OCI-LY3 (cell line): ENCODE data around the gene TMPRSS13.
A peak's percentile ranks its signal among the peaks of the same experiment; 100 is the strongest.

Source experiments
- H2AFZ ChIP-seq: fragments of 200-600, 300-600 bp; shearing (Covaris generic); 2 replicates; pipeline ENCODE4 v1.6.0; 2014; ENCODE audit warnings: antibody characterized with exemption, low read depth, low read length
- H3K27ac ChIP-seq: fragments of 200-600, 300-600 bp; sonication (generic); 2 replicates; pipeline ENCODE4 v1.5.1; 2014; ENCODE audit warnings: mild to moderate bottlenecking, low read length, moderate library complexity, mixed read lengths
- H3K27me3 ChIP-seq: fragments of 200-600, 300-600 bp; sonication (generic); 2 replicates; pipeline ENCODE4 v1.6.1; 2014; ENCODE audit warnings: low read depth, low read length, mixed read lengths
- H3K36me3 ChIP-seq: fragments of 200-600, 300-600 bp; sonication (generic); replicated peaks from 2 replicates; pipeline ENCODE3; 2014; ENCODE audit warnings: low read depth, low read length, mixed read lengths
- H3K4me1 ChIP-seq: fragments of 300-600, 200-600 bp; sonication (generic); 2 replicates; pipeline ENCODE4 v1.6.1; 2014; ENCODE audit warnings: low read length, mixed read lengths
- H3K4me2 ChIP-seq: fragments of 200-600, 300-600 bp; sonication (generic); 2 replicates; pipeline ENCODE4 v1.6.1; 2014; ENCODE audit warnings: low read length, mixed read lengths
- H3K4me3 ChIP-seq: fragments of 300-600, 200-600 bp; sonication (generic); 2 replicates; pipeline ENCODE4 v1.5.1; 2014; ENCODE audit warnings: antibody characterized with exemption, mild to moderate bottlenecking, low read length, moderate library complexity
- H3K79me2 ChIP-seq: fragments of 300-600, 200-600 bp; shearing (Covaris generic); 2 replicates; pipeline ENCODE4 v1.6.1; 2014; ENCODE audit warnings: mild to moderate bottlenecking, low read length, mixed read lengths
- H3K9ac ChIP-seq: fragments of 300-600, 200-600 bp; shearing (Covaris generic); 2 replicates; pipeline ENCODE4 v1.6.0; 2014; ENCODE audit warnings: mild to moderate bottlenecking, low read length, moderate library complexity
- H3K9me3 ChIP-seq: fragments of 200-600, 300-600 bp; shearing (Covaris generic); 2 replicates; pipeline ENCODE4 v1.6.1; 2014; ENCODE audit warnings: low read length, mixed read lengths; ENCODE audit not compliant: insufficient read depth
- H4K20me1 ChIP-seq: fragments of 200-600, 300-600 bp; sonication (generic); 2 replicates; pipeline ENCODE4 v1.6.1; 2016; ENCODE audit warnings: low read length, mixed read lengths; ENCODE audit not compliant: insufficient read depth
- CTCF ChIP-seq: fragments of 200-600, 300-600 bp; sonication (generic); IDR thresholded peaks from 2 replicates; pipeline ENCODE4 v1.5.1; 2014; ENCODE audit warnings: antibody characterized with exemption, low read length, low read depth
- EZH2phosphoT487 ChIP-seq: fragments of 200-600 bp; shearing (Covaris generic); IDR thresholded peaks from 2 replicates; pipeline ENCODE4 v1.6.1; 2018; ENCODE audit warnings: antibody characterized with exemption, mixed run types, low read depth

TMPRSS13 gene

DNA sequence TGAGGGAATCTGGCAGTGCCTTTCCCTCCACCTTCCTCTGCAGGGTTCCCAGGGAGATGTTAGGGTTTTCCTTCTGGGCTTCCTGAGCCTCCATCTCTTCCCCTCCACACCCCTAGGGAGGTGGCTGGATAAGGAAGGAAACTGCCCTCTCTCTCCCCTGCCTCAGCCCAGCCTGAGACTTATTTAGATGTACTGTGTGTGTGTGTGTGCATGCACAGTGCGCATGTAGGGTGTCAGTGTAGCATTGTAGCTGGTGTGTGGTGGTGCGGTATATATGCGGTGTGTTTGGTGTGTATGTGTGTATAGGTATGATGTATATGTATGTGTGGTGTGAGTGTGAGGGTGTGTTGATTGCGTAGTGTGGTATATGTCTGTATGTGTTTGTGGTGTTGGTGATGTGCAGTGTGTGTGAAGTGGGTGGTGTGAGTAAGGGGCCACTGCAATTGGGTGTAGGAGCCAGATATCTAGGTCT is 54.3 kb downstream of the TMPRSS13 start:
- no peak overlapping the region for H3K9ac ChIP-seq
- peaks cover 34% of the 10 kb centered on the region for H3K27me3 ChIP-seq
- TF ChIP-seq CTCF, result no peak
- TF ChIP-seq EZH2phosphoT487, result no peak
- no peak overlapping the region for H3K27ac ChIP-seq
- H2AFZ ChIP-seq, result no peak overlapping the region
- H3K36me3 ChIP-seq, result no peaks in the 10 kb centered on the region
- peaks cover 19% of the 10 kb centered on the region for H3K4me1 ChIP-seq
- no peaks in the 10 kb centered on the region for H4K20me1 ChIP-seq
- no peaks in the 10 kb centered on the region for H3K9me3 ChIP-seq
- H3K4me3 ChIP-seq, result peak overlapping the region; percentile 80
- H3K79me2 ChIP-seq, result no peaks in the 10 kb centered on the region
- peak overlapping the region; percentile 97; the same call in 1 of the 2 replicates for H3K4me2 ChIP-seq

DNA sequence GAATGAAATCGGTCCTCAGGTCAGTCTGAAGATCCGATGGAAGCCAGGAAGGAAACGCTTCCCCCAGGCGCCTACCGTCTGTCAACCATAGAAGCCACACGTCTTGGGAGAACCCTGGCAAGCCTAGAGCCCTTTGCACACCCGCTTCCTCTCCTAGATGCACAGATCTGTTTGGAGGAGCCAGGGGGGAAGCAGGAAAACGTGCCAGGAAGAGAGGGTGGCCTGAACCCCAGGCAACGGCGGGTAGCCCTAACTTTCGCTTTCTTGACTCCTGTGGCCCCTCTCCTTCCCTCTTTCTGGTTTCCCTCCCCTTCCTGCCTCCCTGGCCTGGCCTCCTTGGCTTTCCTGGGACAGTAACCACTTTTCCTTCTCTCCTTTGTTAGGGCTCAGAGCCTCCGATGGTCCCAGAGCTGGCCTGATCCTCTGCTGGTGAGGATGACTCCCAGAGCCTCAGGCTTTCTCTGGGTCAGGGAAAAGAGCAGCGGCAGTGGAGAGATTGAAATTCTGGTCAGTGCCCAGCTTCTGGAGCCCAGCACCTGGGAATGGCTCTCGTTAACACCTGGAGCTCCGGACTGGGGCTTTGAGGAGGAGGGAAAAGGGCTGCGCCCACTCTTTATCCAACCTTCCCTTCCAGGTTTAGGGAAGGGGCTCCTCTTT is 54.8 kb downstream of the TMPRSS13 start:
- Histone ChIP-seq H3K27me3 (peaks cover 34% of the 10 kb centered on the region), H3K36me3 (no peaks in the 10 kb centered on the region), H3K4me1 (peaks cover 25% of the 10 kb centered on the region), H2AFZ (no peak overlapping the region), H3K4me2 (no peak overlapping the region), H3K9me3 (no peaks in the 10 kb centered on the region), H3K79me2 (no peaks in the 10 kb centered on the region), H3K9ac (no peak overlapping the region), H4K20me1 (no peaks in the 10 kb centered on the region), H3K27ac (no peak overlapping the region), H3K4me3 (no peak overlapping the region)
- no peak for TF ChIP-seq EZH2phosphoT487
- no peak for TF ChIP-seq CTCF

GRCh38 chr11:117873828-117874125 is 55.4 kb downstream of the TMPRSS13 start:
- peaks cover 32% of the 10 kb centered on the region for H3K27me3 ChIP-seq

More at GRCh38 chr11:117873828-117874125, 55.4 kb downstream of the TMPRSS13 start:
- TF ChIP-seq EZH2phosphoT487 (no peak), CTCF (no peak)
- H3K4me2 ChIP-seq, result no peak overlapping the region
- no peaks in the 10 kb centered on the region for H3K9me3 ChIP-seq
- no peaks in the 10 kb centered on the region for H3K79me2 ChIP-seq
- no peak overlapping the region for H2AFZ ChIP-seq
- H3K4me3 ChIP-seq, result no peak overlapping the region
- H3K4me1 ChIP-seq, result peaks cover 31% of the 10 kb centered on the region
- H3K9ac ChIP-seq, result no peak overlapping the region
- no peak overlapping the region for H3K27ac ChIP-seq
- H4K20me1 ChIP-seq, result no peaks in the 10 kb centered on the region
- H3K36me3 ChIP-seq, result no peaks in the 10 kb centered on the region
